HCT116 (cell line): Measurements from ENCODE around the gene COL26A1.

Experiments used
- CEBPB ChIP-seq: IDR thresholded peaks from 2 replicates; pipeline ENCODE4 v1.6.1; 2012; ENCODE audit warnings: low read depth
- POLR2A ChIP-seq: IDR thresholded peaks from 2 replicates; pipeline ENCODE4 v1.7.0; 2011; ENCODE audit warnings: borderline replicate concordance; ENCODE audit not compliant: insufficient read depth, insufficient read length; ENCODE audit errors: extremely low read depth
- TF ChIP-seq, protein P1 (sequence below), 3 experiments: fragments of 200-600 bp in 1 of 3; sonication (generic) in 1 of 3; IDR thresholded peaks in 2 of 3; conservative IDR thresholded peaks in 1 of 3; 2 replicates each; pipeline ENCODE4 v1.5.1; 2012 to 2017; ENCODE audit warnings: low read depth in 2 of 3, low read length in 2 of 3, antibody characterized with exemption in 1 of 3, borderline replicate concordance in 1 of 3, control low read depth in 1 of 3, mild to moderate bottlenecking in 1 of 3, mixed read lengths in 1 of 3, mixed run types in 1 of 3, moderate library complexity in 1 of 3; ENCODE audit not compliant: insufficient read depth in 1 of 3

DNA sequence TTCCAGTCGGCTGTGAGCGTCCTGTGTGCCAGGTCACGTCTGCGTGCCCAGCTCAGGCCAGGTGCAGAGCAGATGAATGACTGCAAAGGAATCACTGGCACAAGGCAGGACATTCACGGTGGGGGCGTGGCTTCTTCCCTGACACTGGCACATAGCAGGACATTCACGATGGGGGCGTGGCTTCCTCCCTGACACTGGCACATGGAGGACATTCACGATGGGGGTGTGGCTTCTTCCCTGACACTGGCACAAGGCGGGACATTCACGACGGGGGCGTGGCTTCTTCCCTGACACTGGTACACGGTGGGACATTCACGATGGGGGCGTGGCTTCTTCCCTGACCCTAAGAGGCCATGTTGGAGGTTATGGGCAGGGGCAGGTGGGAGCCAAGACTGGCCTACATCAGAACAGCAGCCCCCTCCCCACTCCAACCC, 202.1 kb downstream of the COL26A1 start:
- TF ChIP-seq, protein P1, sequence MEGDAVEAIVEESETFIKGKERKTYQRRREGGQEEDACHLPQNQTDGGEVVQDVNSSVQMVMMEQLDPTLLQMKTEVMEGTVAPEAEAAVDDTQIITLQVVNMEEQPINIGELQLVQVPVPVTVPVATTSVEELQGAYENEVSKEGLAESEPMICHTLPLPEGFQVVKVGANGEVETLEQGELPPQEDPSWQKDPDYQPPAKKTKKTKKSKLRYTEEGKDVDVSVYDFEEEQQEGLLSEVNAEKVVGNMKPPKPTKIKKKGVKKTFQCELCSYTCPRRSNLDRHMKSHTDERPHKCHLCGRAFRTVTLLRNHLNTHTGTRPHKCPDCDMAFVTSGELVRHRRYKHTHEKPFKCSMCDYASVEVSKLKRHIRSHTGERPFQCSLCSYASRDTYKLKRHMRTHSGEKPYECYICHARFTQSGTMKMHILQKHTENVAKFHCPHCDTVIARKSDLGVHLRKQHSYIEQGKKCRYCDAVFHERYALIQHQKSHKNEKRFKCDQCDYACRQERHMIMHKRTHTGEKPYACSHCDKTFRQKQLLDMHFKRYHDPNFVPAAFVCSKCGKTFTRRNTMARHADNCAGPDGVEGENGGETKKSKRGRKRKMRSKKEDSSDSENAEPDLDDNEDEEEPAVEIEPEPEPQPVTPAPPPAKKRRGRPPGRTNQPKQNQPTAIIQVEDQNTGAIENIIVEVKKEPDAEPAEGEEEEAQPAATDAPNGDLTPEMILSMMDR (IDR thresholded peaks at IDR 0.05 in 2 of 3, conservative IDR thresholded peaks at IDR 0.05 in 1 of 3; ENCODE audit: borderline replicate concordance in 1 of 3, insufficient read depth in 1 of 3, low read depth in 2 of 3, low read length in 2 of 3) = no peak
- TF ChIP-seq POLR2A = no peak
- TF ChIP-seq CEBPB = no peak
